ENCODE results near the gene L3MBTL2.

Gene L3MBTL2

DNA sequence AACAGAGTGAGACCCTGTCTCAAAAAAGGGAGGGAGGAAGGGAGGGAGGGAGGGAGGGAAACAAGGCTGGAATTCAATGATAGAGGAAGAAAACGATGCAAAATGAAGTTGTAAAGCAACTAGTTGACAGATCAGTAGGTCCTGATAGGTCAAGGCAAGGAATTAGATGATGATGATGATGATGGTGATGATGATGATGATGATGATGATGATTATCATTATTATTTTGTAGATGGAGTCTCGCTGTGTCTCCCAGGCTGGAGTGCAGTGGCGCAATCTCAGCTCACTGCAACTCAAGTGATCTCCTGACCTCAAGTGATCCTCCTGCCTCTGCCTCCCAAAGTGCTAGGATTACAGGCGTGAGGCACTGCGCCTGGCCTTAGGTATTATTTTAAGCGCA lies 11.3 kb upstream of the L3MBTL2 start:
- no peak overlapping the region for H3K4me3 ChIP-seq (ENCODE audit: low read depth, low read length)
- no peak for TF ChIP-seq CTCF (IDR thresholded peaks at IDR 0.05; ENCODE audit: insufficient read depth, low read depth, low read length, missing control alignments)
- DNase-seq (ENCODE audit: low read depth), result no peak

GRCh38 chr22:41197038-41197972 lies 7.8 kb upstream of the L3MBTL2 start:
- no peak for TF ChIP-seq CTCF (IDR thresholded peaks at IDR 0.05; ENCODE audit: insufficient read depth, low read depth, low read length, missing control alignments)
- peak; percentile 73 for DNase-seq (ENCODE audit: low read depth)
- H3K4me3 ChIP-seq (ENCODE audit: low read depth, low read length), result peak overlapping the region; percentile 84

GRCh38 chr22:41198027-41198580 lies 7.0 kb upstream of the L3MBTL2 start:
- no peak for DNase-seq (ENCODE audit: low read depth)

GRCh38 chr22:41201141-41201540 lies 4.0 kb upstream of the L3MBTL2 start:
- no peak for TF ChIP-seq CTCF (IDR thresholded peaks at IDR 0.05; ENCODE audit: insufficient read depth, low read depth, low read length, missing control alignments)
- no peak for DNase-seq (ENCODE audit: low read depth)

More at GRCh38 chr22:41198027-41198580, 7.0 kb upstream of the L3MBTL2 start:
- H3K4me3 ChIP-seq (ENCODE audit: low read depth, low read length), result peak overlapping the region; percentile 84
- TF ChIP-seq CTCF (IDR thresholded peaks at IDR 0.05; ENCODE audit: insufficient read depth, low read depth, low read length, missing control alignments), result no peak

GRCh38 chr22:41203118-41203517 lies 2.0 kb upstream of the L3MBTL2 start:
- H3K4me3 ChIP-seq (ENCODE audit: low read depth, low read length), result no peak overlapping the region
- no peak for TF ChIP-seq CTCF (IDR thresholded peaks at IDR 0.05; ENCODE audit: insufficient read depth, low read depth, low read length, missing control alignments)
- DNase-seq (ENCODE audit: low read depth), result no peak

More at GRCh38 chr22:41201141-41201540, 4.0 kb upstream of the L3MBTL2 start:
- no peak overlapping the region for H3K4me3 ChIP-seq (ENCODE audit: low read depth, low read length)

- TF ChIP-seq CTCF (IDR thresholded peaks at IDR 0.05; ENCODE audit: insufficient read depth, low read depth, low read length, missing control alignments), result no peak
- H3K4me3 ChIP-seq (ENCODE audit: low read depth, low read length), result no peak overlapping the region
- DNase-seq (ENCODE audit: low read depth), result no peak
These were observed 1.0 kb upstream of the L3MBTL2 start for GRCh38 chr22:41204066-41204465.
